ENCODE data around the gene DUSP2.
A peak's percentile ranks its signal among the peaks of the same experiment; 100 is the strongest.
"Not testable (repeated sequence)": the region's sequence is repeated elsewhere in the genome, so short reads cannot be mapped to it uniquely, and the experiment has no call there.

Gene DUSP2

DNA sequence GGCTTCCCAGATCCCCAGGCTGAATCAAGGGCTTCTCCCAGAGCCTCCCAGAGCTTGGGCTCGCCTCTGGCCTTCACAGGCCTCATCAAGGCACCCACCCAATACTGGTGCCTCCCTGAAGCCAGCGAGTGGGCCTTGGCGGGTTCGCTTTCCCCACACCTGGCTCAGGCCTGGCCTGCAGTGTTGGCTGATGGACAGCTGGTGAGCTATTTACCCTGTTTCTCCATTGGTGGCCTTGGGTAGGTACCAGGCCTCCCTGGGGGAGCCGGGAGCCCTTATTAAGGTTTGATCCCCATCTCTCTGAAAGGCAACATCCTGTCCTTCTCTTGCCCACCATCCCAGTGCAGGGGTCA is 18.2 kb upstream of the DUSP2 start:
- DNase-seq (ENCODE audit: low read depth in 2 of 2): no peak

DNA sequence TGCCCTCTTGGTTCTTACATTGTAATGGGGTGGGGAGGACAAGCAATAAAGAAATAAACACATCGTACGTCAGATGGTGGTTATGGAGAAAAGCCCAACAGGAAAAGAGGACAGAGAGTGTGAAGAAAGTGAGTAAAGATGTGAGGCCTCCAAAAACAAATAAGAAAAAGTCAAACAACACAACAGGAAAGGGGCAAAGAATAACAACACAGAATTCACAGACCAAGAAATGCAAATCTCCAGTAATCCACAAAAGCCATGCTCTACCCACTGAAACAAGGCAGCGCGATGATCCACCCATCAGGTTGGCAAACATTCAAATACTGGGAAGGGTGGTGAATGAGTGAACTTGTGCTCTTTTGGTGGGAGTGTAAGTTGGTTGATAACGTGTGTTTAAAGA is 16.7 kb upstream of the DUSP2 start:
- no peak for DNase-seq (ENCODE audit: low read depth in 2 of 2)

DNA sequence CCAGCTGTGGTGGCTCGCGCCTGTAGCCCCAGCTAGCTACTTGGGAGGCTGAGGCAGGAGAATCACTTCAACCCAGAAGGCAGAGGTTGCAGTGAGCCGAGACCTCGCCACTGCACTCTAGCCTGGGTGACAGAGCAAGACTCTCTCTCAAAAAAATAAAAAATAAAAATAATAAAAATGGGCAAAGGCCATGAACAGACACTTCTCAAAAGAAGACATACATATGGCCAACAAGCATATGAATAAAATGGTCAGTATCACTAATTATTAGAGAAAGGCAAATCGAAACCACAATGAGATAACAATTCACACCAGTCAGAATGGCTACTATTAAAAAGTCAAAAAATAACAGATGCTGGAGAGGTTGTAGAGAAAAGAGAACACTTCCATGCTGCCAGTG is 15.1 kb upstream of the DUSP2 start:
- not testable (repeated sequence) for DNase-seq (ENCODE audit: low read depth in 2 of 2)

DNA sequence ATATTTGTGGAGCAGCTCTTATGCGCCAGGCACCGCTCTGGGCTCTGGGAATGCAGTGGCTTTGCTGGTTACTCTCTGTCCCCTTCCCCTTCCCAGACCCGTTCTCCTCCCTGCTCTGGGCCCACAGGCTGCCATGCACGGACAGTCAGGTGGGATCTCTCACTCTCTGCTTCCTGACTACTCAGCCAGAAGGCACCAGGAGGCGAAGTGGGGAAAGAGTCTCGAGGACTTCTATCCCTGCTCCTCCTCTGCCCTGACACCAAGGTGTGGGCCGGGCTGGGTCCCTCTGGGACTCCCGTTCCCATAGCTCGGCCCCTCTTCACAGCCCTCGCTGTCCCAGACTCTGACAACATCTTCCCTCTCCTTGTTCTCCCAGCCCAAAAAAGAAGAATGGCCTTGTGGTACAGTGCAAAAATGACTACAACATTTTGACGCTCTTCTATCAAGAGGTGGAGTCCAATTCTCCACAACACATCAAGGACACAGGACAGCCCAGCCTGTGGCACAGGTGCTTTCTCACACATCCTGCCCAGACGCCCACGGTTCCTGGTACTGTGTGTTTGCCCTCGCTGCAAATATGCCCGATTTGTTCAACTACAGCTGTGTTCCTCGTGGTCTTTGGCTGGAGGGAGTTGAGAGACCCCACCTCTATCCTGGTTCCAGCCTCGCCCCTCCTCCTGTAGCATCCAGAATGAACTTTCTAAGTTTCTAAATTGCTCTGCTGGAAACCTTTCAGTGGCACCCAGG is 14.0 kb upstream of the DUSP2 start:
- no peak for DNase-seq (ENCODE audit: low read depth in 2 of 2)

DNA sequence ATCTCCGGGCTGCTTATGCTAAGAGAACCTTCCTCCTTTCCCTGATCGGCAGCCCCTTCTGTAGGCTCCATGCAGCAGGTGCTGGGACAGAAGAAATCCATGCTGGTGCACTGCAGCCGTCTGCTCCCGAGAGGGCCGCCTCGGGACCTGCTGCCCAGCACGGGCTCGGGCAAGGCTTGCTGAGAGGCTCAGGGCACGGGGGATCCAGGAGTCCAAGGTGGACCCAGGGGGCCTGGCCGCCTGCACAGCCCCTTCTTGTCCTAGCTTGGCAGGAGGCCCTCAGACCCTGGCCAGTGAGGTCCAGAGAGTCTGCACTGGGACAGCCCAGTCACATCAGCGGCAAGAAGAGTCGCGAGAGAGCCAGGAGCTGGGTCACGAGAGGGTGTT is 13.3 kb upstream of the DUSP2 start:
- DNase-seq (ENCODE audit: low read depth in 2 of 2): no peak

DNA sequence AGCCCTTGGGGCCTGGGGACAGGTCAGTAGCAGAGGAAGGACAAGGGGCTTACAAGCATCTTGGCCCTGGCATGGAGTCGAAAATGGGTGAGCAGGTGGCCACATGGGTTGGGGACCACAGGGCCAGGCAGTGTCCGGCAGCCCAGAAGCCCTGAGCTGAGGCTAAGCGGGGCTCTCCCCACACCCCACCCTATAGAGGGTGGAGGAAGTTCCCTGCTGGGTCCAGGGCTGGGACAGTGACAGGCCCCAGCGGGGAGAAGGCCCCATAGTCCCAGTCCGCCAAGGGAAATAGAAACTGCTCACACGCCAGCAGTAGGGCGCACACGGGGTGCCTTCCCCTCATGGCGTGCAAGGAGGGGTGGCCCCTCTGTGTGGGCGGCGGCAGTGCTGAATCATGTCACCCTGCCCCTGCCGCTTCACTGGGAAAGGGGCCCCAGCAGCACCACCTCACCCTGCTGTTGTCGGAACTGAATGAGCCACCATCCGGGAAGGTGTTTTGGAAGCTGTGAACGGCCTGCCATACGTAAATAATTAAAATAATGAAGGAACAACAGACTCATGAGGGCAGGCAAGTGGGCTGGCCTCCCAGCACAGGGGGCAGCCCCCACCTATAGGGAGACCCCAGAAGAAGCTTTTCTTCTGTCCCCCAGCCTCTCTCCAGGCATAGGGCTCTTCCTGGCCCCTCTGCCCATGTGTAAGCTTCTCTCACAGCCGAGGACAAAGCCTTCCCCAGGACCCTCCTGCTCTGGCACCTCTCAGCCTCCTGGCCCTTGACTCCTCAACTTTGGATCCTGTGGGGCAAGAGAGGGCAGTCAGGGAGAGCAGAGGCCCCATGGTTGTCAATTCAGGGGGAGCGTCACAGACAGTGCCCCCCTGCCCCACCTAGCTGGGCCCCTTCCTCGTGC is 12.7 kb upstream of the DUSP2 start:
- peak; percentile 96 to 98 for DNase-seq (ENCODE audit: low read depth in 2 of 2)

DNA sequence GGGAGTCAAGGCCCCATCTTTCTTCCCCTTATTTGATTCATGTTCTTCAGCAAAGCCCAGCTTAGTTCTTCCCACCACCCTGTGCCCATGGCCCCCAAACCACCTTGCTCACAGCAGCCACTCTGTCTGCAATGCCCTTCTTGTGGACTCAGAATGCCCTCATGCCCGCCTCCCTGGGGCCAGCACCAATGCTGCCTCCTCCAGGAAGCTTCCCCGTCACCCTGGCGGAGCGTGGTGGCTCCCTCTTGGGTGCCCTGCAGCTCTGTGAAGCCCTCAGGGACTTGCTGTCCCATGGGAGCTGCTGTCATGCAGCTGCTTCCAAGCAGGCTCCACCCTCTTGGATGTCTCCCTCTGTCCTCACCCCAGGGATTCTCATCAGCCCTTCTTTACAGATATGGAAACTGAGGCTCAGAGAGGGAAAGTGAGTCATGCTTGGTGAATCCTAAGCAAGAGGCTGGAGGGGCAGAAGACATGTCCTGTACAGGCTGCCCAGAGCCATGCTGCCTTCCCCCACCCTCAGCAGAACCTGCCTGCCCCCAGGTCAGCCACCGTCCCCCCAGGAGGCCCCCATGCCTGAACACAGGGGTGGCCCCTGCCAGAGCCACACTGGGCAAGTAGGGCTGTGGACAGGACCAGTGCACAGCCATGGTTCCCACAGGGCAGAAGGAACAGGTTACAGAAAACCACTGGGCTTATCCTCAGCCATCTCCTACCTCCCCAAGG is 11.8 kb upstream of the DUSP2 start:
- no peak for DNase-seq (ENCODE audit: low read depth in 2 of 2)

DNA sequence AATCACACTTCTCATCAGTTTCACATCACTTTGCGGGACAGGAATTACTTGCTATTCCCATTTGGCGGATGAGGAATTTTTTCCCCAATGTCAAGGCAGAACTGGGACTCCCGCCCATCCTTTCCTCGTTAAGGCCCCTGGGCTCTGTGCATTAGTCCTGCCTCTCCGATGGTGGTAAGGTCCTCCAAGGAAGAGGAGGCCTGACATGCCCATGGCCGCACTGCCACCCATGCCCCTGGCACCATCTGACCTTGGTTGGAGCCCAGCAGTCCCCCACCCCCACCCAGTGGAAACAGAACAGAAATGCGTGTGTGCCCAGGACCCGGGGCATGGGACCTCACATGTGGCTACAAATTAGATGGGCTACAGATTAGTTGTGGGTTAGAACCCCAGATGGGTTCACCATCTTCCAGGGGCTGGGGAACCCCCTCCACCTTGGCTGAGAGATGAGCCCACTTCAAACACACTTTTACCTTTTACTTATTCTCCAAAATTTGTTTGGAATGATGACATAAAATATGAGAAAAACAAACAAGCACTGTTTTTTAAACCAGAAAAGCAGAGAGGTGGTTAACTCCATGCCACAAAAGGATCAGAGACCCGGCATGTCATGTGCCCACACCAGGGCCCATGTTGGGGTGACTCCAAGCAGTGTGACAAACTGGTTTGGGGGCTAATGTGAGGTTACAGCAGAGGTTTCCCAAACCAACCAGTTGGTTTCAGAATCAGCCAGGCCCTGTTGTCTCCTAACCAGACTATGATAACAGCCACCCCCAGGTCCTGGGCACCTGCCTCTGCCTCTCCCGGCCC is 11.0 kb upstream of the DUSP2 start:
- no peak for DNase-seq (ENCODE audit: low read depth in 2 of 2)

DNA sequence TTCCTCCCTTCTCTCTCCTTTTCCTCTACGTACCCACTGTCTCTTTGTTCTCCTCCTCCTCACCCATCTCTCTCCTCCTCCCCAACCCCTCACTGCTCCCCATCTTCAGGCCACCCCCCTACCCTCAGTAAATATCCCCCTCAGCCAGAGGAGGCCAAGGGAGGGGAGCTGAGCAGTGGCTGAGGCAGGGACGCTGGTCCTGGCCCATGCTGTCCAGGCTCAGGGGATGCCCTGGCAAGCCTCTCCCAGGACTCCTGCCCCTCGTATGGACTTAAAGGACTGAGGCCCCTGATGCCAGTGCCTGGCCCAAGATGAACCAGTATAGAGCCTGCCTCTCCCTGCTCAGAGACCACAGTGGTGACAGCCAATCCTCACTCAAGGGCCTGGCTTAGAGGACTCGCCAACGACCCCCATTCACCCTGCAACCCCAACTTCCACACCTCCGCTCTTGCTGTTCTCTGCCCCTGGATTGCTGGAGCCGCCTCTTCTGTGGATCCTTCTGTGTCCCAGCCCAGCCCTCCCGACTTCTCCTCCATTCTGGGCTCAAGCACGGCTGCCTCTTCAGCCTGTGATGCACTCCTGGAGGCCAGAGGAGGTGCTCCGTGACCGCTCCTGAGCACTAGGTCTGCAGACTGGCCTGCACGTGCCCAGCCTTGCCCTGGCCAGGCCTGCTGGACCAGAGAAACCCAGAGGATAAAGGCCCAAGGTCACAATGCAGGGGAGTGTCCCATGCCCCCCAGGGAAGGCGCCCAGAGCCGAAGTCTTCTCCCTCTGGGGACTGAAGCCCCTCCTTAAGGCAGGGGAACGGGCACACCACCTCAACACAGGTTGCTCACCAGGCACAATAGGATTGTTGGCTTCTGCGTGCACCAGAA is 9.5 kb upstream of the DUSP2 start:
- no peak for DNase-seq (ENCODE audit: low read depth in 2 of 2)

DNA sequence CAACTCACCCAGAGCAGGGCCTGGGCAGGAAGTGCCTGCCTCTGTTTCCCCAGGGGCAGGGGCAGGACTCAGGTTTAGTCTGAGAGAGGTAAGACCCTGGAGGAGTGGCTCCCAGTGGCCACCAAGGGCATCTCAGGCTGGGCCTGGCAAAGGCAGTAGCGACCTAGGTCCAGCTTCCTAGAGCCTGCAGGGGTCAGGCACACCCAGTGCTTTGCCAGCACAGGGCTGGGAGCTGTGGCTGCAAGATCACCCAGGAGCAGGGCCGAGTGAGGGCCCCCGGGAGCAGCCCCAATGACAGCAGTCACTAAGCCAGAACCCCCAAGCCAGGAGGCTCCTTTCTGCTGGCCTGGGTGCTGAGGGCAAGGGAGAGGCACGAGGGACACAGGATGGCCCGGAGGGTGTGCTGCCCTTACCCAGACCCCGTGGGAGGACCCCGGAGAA is 8.8 kb upstream of the DUSP2 start:
- no peak for DNase-seq (ENCODE audit: low read depth in 2 of 2)

DNA sequence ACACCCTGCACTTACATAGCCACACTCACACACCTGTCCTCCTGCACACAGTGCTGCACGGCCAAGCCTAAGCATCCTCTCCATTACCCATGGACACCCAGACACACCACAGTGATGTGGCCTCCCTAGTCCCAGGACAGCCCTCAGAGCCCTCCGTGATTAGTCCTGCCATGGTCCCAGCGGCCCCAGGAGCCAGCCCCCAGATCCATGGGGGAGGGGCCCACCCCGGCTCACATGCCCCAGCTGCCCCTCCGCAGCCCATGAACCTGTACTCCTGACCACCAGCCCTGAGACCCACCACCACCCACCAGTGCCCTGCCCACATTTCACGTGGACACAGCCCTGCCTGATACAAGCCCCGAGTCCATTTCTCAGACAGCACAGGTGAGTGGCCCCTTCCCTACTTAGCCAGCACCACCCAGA is 8.1 kb upstream of the DUSP2 start:
- no peak for DNase-seq (ENCODE audit: low read depth in 2 of 2)

DNA sequence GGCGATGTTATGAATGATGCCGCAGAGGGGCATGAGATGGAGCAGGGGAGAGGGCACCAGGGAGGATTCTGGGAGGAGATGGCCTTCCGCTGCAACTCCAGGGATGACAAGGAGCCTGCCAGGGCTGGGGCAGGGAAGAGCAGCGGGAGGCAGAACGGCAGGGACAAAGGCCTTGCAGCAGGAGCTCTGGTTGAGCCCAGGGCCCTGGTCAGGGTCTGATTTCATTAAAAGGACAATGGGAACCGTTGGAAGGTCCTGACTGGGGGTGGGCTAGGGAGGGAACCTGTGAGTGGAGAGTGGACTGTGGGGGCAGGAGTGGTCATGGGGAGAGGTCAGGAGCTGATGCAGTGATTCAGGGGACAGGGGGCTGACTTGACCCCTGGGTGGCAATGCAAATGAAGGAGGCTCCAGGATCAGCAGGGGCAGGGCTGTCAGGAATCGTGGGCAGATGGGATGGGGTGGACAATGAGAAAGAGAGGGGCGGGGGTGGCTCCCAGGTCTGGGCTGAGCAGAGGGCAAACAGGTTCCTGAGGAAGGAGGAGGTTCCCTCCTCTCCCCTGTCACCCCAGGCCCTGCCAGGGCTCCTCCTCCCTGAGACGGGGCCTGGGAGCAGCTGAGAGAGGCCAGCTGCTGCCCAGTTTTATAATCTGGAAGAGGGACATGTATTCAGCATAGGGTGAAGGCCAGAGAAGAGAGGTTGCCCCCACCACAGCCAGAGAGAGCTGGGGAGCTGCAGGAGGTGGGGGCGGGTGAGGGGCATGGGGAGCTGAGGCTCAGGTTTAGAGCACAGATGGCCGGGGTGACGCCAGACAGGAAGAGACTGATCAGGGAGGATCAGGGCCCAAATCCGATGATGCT is 7.3 kb upstream of the DUSP2 start:
- DNase-seq (ENCODE audit: low read depth in 2 of 2): no peak

DNA sequence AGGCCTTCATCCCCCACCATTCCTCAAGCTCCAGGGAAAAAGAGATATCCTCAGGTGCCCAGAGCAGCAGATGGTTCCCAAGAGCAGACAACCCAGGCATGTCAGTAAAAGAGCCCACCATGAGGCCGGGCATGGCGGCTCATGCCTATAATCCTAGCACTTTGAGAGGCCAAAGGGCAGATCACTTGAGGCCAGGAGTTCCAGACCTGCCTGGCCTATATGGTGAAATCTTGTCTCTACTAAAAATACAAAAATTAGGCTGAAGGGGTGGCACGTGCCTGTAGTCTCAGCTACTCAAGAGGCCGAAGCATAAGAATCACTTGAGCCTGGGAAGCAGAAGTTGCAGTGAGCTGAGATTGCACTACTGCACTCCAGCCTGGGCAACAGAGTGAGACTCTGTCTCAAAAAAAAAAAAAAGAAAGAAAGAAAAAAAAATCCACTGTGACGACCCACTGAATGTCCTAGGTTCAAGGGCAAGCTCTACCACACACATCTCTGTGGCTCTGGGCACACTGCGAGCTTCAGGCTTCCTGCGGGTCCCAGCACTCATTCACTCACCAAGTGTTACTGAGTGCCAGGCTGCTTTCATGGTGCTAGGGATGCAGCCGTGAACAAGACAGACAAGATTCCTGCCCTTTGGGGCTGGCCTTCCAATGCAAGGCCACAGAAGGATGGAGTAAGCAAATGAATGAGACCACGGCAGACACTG is 6.5 kb upstream of the DUSP2 start:
- no peak for DNase-seq (ENCODE audit: low read depth in 2 of 2)

DNA sequence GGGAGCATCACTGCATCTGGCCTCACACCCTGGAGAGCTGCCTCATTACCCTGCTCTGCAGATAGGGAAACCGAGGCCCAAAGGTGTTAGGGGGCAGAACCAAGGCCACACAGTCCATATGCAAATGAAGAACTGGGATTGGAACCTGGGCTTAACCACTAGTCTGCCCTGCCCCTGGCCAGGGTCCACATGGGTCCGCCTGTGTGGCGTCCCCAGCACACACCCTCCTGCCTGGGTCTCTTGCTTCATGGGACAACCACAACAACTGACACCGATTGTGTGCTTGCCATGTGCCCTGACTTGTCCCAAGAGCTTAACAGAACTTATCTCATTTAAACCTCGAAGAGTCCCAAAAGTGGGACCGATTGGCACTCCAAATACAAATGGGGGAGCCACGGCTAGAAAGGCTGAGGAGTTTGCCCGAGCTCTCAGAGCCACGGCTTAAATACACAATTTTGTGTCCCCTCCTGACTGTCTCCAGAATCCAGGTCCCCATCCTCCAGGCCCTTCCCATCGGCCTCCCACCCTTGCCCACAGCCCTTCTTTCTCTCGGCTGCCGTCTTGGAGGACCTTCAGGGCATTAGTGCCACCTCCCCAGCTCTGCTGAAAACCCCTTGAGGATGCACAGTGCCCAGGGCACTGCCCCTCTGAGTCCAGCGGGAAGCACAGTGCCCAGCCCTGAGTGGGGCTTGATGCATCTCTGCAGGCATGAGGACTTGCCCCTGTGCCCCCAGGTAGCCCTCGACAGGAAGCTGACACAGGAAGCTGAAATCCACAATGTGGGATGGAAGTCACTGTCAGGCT is 5.8 kb upstream of the DUSP2 start:
- no peak for DNase-seq (ENCODE audit: low read depth in 2 of 2)

DNA sequence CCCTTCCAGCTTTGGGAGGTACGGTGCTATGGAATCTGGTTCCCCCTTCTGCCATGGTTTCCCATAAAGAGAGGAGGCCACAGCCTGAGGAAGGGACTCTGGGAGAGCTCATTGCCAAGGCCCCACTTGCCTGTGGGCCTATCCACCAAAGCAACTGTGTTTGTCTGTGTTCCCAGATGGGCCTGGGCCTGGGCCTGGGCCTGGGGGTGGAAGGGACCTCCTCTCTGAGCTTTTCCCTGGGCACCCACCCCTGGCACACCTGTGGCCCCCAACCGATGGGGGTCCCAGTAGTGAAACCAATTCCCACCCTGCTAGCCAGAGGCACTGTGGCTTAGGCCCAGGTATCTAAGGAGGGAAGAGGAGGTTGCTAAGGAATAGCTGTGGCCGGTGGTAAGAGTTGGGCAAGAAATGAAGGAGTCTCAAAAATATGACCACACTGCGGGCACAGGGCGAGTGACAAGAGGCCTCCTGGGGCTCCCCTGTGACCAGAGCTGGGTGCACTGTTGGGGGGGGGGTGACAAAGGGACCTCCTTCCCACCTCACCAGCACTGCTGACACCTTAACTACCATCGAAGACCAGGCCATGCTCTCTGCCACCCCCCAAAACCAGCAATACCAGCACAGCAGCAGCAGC is 4.9 kb upstream of the DUSP2 start:
- DNase-seq (ENCODE audit: low read depth in 2 of 2): no peak

DNA sequence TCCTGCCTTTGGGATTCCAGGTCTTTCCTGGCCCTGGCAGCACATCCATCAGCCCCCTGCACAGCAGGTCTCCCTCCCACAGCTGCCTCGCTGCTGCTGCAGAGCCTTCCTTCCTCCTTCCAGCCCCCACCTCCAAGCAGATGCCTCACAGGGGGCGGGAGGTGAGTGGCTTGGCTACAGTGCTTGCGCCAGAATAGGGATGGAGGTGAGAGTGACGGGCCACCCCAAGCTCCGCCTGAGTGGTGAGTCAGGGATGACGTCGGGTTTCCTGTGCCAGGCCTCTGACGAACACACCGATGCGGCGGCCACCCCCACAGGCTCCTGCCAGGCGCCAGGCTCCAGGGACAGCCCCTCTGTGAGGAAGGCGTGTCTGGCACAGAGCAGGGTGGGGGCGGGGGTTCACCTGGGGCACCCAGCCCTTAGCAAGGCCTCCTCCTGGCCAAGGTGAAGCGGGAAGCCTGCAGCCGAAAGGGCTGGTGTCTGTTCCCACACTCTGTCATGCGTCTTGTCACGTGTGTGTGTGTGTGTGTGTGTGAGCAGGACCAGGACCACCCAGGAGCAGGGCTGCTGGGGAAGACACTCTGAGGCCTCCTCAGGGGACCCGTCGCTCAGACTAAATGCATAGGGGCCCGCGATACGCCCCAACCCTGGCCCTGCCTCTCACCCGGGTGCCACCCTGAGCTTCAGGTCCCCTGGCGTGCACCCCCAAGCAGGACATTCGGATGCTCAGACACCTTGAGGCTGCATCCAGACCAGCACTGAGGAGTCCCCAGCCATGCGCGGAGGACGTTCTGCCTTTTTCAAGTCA is 3.4 kb upstream of the DUSP2 start:
- peak; percentile 98 to 99 for DNase-seq (ENCODE audit: low read depth in 2 of 2)

All from stimulated activated CD4-positive, alpha-beta T cell treated with anti-CD3 and anti-CD28 coated beads, Interleukin-15, amount 100 ng/mL, for 48 hours (primary cell).